Eye (tissue), 1 donor: ENCODE data around the gene NHS.

Experiments
- DNase-seq: peaks from one replicate; pipeline ENCODE4 v3.0.0-alpha.2; 2015

Gene NHS

GRCh38 chrX:17632942-17633341 is 257.9 kb downstream of the NHS start:
- no peak for DNase-seq

- peak; percentile 24 for DNase-seq
Measured at GRCh38 chrX:17633546-17633945, 258.5 kb downstream of the NHS start.

- DNase-seq, result no peak
Measured at GRCh38 chrX:17634542-17635207, 259.7 kb downstream of the NHS start.

- peak; percentile 89 for DNase-seq
Measured at GRCh38 chrX:17635231-17635630, 260.2 kb downstream of the NHS start.

GRCh38 chrX:17637235-17637634 is 262.2 kb downstream of the NHS start:
- no peak for DNase-seq

- DNase-seq, result no peak
Measured at GRCh38 chrX:17638731-17639130, 263.7 kb downstream of the NHS start.

GRCh38 chrX:17642891-17643290 is 267.9 kb downstream of the NHS start:
- no peak for DNase-seq

- no peak for DNase-seq
Measured at GRCh38 chrX:17643528-17643927, 268.5 kb downstream of the NHS start.

- DNase-seq, result no peak
Measured at GRCh38 chrX:17644001-17644400, 269.0 kb downstream of the NHS start.

- DNase-seq, result no peak
Measured at GRCh38 chrX:17654116-17654515, 279.1 kb downstream of the NHS start.

- peak; percentile 70 for DNase-seq
Measured at GRCh38 chrX:17655211-17656034, 280.4 kb downstream of the NHS start.

GRCh38 chrX:17656035-17656418 is 281.0 kb downstream of the NHS start:
- no peak for DNase-seq

GRCh38 chrX:17656556-17656955 is 281.6 kb downstream of the NHS start:
- peak; percentile 18 for DNase-seq

GRCh38 chrX:17662391-17662790 is 287.4 kb downstream of the NHS start:
- DNase-seq, result no peak

GRCh38 chrX:17668929-17669328 is 293.9 kb downstream of the NHS start:
- no peak for DNase-seq

GRCh38 chrX:17669458-17669857 is 294.5 kb downstream of the NHS start:
- DNase-seq, result no peak

GRCh38 chrX:17669891-17670290 is 294.9 kb downstream of the NHS start:
- DNase-seq, result no peak

GRCh38 chrX:17670874-17671273 is 295.9 kb downstream of the NHS start:
- no peak for DNase-seq

GRCh38 chrX:17674601-17675000 is 299.6 kb downstream of the NHS start:
- no peak for DNase-seq

GRCh38 chrX:17679261-17679660 is 304.3 kb downstream of the NHS start:
- DNase-seq, result no peak

- no peak for DNase-seq
Measured at GRCh38 chrX:17679820-17680219, 304.8 kb downstream of the NHS start.

GRCh38 chrX:17680732-17681413 is 305.9 kb downstream of the NHS start:
- no peak for DNase-seq

- DNase-seq, result no peak
Measured at GRCh38 chrX:17682259-17682658, 307.3 kb downstream of the NHS start.

- no peak for DNase-seq
Measured at GRCh38 chrX:17685026-17685425, 310.0 kb downstream of the NHS start.
